Activated T-helper 1 cell treated with anti-CD3 and anti-CD28 coated beads, Interleukin-12 subunit alpha, Interleukin-12 subunit beta, Interleukin-2, Interleukin-4 antibody, amounts not matched to agents 30 ng/mL and 10 ng/mL and 1 ng/mL, durations not matched to agents 14 hours and 24 hours and 36 hours (primary cell): ENCODE data around the gene IMMP2L. TPM values are rescaled to one million over a fixed set of nuclear protein-coding genes. Genes with fewer than 3 reads are reported as not detected.
"Not testable (repeated sequence)": the region's sequence is repeated elsewhere in the genome, so short reads cannot be mapped to it uniquely, and the experiment has no call there.

Experiments used
- DNase-seq: peaks from one replicate; pipeline ENCODE4 v3.0.0; 2021; ENCODE audit warnings: low spot score
- H3K27ac Mint-ChIP-seq: one replicate; pipeline ENCODE4 v1.8.0; 2021; ENCODE audit warnings: mild to moderate bottlenecking, mixed read lengths
- H3K27me3 Mint-ChIP-seq: one replicate; pipeline ENCODE4 v1.8.0; 2022; ENCODE audit warnings: mild to moderate bottlenecking, moderate library complexity, mixed read lengths; ENCODE audit not compliant: insufficient read depth
- H3K36me3 Mint-ChIP-seq: one replicate; pipeline ENCODE4 v1.8.0; 2021; ENCODE audit warnings: low read depth, mixed read lengths
- H3K4me1 Mint-ChIP-seq: one replicate; pipeline ENCODE4 v1.8.0; 2021; ENCODE audit warnings: low read depth, mixed read lengths
- H3K4me3 Mint-ChIP-seq: one replicate; pipeline ENCODE4 v1.8.0; 2021; ENCODE audit warnings: mild to moderate bottlenecking, moderate library complexity, mixed read lengths
- H3K9me3 Mint-ChIP-seq: one replicate; pipeline ENCODE4 v1.8.0; 2021; ENCODE audit warnings: mixed read lengths
- intact Hi-C: fragments of 100-400 bp; cut with micrococcal nuclease; formaldehyde crosslinking; loops from one replicate; pipeline ENCODE4 v1.15.1; 2024
- total RNA-seq: library from RNA; stranded (reverse); gene quantifications from 2 replicates; pipeline ENCODE4 v1.2.3, GENCODE V29; 2022

IMMP2L gene
- total RNA-seq, 1 donor from 2014 or later = 11.3 TPM

DNA sequence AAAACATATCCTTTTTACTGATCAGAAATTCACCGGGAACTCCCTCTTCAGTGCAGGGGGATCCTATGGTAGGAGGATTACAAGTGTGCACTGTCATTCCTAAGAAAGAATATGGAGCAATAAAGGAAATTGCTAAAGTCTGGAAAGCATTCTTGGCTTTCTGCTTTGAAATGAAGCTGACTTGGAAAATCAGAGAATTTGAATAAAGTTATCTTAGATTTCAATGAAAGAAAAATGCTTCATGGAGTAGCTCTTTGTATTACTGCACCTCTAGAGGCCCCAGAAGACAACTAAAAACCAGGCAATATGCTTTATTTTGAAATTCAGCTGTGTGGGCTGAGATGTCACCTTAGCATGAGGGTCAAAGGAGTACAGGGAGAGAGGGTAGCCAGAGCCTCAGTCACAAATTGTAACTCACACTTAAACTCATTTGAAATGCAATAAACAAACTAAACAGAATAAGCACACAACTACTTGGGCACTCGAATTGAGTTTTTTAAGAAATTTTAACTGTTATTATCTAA, 102.5 kb downstream of the IMMP2L start:
- DNase-seq = no peak
- H3K4me1 Mint-ChIP-seq = no peaks in the 10 kb centered on the region
- intact Hi-C loops = no loop called here

DNA sequence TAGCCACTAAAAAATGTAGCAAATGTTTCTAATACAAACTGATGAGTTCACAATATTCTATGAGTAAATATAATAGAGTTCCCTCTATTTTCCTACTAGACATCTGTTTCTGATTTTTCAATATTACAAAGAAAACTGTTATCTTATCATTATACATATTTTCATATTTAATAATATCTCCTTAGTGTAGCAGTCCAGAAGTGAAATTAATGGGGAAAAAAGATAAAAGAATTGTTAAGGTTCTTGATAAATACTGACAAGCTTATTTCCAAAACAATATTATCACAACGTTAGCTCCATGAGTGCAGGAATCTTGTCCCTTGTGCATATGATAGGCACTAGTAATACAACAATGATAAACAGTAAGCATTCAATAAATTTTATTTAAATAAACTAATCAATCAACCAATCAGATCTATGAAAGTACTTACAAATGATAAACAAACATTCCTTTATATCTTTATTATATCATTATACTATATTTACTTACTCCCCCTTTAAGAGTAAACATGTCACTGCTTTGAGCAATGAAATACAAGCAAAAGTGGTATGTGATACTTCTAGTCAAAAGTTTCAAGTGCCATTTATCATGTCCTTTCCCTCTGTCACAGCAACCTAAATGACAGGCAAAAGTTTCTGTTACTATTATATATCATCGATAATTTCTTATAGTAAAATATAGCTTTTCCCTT, 103.1 kb downstream of the IMMP2L start:
- no peaks in the 10 kb centered on the region for H3K27me3 Mint-ChIP-seq
- DNase-seq = no peak
- intact Hi-C loops = no loop called here
- H3K4me1 Mint-ChIP-seq = no peaks in the 10 kb centered on the region
- no peak overlapping the region for H3K27ac Mint-ChIP-seq
- no peak overlapping the region for H3K4me3 Mint-ChIP-seq
- no peaks in the 10 kb centered on the region for H3K36me3 Mint-ChIP-seq
- no peaks in the 10 kb centered on the region for H3K9me3 Mint-ChIP-seq

More for the DNA sequence above, 102.5 kb downstream of the IMMP2L start:
- no peak overlapping the region for H3K27ac Mint-ChIP-seq
- no peaks in the 10 kb centered on the region for H3K36me3 Mint-ChIP-seq
- H3K4me3 Mint-ChIP-seq = no peak overlapping the region
- H3K9me3 Mint-ChIP-seq = no peaks in the 10 kb centered on the region
- no peaks in the 10 kb centered on the region for H3K27me3 Mint-ChIP-seq

DNA sequence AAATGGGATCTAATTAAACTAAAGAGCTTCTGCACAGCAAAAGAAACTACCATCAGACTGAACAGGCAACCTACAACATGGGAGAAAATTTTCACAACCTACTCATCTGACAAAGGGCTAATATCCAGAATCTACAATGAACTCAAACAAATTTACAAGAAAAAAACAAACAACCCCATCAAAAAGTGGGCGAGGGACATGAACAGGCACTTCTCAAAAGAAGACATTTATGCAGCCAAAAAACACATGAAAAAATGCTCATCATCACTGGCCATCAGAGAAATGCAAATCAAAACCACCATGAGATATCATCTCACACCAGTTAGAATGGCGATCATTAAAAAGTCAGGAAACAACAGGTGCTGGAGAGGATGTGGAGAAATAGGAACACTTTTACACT, 111.6 kb downstream of the IMMP2L start:
- not testable (repeated sequence) for H3K27ac Mint-ChIP-seq

GRCh38 chr7:111447502-111447901, 114.8 kb downstream of the IMMP2L start:
- H3K36me3 Mint-ChIP-seq, H3K4me3 Mint-ChIP-seq: not testable (repeated sequence)

More for the DNA sequence above, 111.6 kb downstream of the IMMP2L start:
- intact Hi-C loops, H3K27me3 Mint-ChIP-seq, H3K4me3 Mint-ChIP-seq, H3K36me3 Mint-ChIP-seq, H3K4me1 Mint-ChIP-seq, DNase-seq, H3K9me3 Mint-ChIP-seq: not testable (repeated sequence)

DNA sequence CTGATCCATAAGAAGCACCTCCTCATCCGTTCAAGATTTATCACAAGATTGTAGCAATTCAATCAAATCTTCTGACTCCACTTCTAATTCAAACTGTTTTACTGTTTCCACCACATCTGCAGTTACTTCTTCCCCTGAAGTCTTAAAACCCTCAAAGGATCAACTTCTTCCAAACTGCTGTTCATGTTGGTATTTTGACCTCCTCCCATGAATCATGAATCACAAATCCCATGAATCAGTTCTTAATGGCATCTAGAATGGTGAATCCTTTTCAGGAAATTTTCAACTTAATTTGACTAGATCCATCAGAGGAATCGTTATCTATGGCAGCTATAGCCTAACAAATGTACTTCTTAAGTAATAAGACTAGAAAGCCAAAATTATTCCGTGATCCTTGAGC, 122.3 kb downstream of the IMMP2L start:
- Mint-ChIP-seq H3K36me3 (no peaks in the 10 kb centered on the region), H3K9me3 (peaks cover 11% of the 10 kb centered on the region), H3K27ac (no peak overlapping the region), H3K4me1 (no peaks in the 10 kb centered on the region), H3K27me3 (no peaks in the 10 kb centered on the region), H3K4me3 (no peak overlapping the region)
- DNase-seq = no peak
- intact Hi-C loops = no loop called here

More at GRCh38 chr7:111447502-111447901, 114.8 kb downstream of the IMMP2L start:
- H3K4me1 Mint-ChIP-seq, H3K27me3 Mint-ChIP-seq, intact Hi-C loops, H3K9me3 Mint-ChIP-seq, H3K27ac Mint-ChIP-seq, DNase-seq: not testable (repeated sequence)

GRCh38 chr7:111438369-111439289, 123.7 kb downstream of the IMMP2L start:
- Mint-ChIP-seq H3K36me3 (no peaks in the 10 kb centered on the region), H3K4me3 (no peak overlapping the region), H3K9me3 (peaks cover 12% of the 10 kb centered on the region), H3K4me1 (no peaks in the 10 kb centered on the region), H3K27ac (no peak overlapping the region), H3K27me3 (no peaks in the 10 kb centered on the region)
- intact Hi-C loops = no loop called here
- no peak for DNase-seq

- Mint-ChIP-seq H3K36me3 (no peaks in the 10 kb centered on the region), H3K4me1 (no peaks in the 10 kb centered on the region), H3K4me3 (no peak overlapping the region), H3K9me3 (peaks cover 20% of the 10 kb centered on the region), H3K27ac (no peak overlapping the region), H3K27me3 (no peaks in the 10 kb centered on the region)
- intact Hi-C loops = no loop called here
- no peak for DNase-seq
Observed at GRCh38 chr7:111437736-111438135, 124.6 kb downstream of the IMMP2L start.

GRCh38 chr7:111436608-111437007, 125.7 kb downstream of the IMMP2L start:
- H3K27ac Mint-ChIP-seq = no peak overlapping the region
- no peaks in the 10 kb centered on the region for H3K36me3 Mint-ChIP-seq
- no peaks in the 10 kb centered on the region for H3K4me1 Mint-ChIP-seq
- intact Hi-C loops = no loop called here
- H3K9me3 Mint-ChIP-seq = peaks cover 25% of the 10 kb centered on the region
- no peak for DNase-seq
- no peak overlapping the region for H3K4me3 Mint-ChIP-seq
- no peaks in the 10 kb centered on the region for H3K27me3 Mint-ChIP-seq

DNA sequence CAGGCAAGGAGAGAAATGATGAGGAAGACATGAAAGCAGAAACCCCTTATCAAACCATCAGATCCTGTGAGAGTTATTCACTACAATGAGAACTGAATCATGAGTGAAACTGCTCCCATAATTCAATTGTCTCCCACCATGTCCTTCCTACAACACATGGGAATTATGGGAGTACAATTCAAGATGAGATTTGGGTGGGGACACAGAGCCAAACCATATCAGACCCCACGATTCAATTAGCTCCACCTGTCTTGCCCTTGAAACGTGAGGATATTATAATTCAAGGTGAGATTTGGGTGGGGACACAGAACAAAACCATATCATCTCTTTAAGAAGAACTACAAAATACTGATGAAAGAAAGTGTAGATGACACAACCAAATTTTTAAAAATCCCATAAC, 128.9 kb downstream of the IMMP2L start:
- Mint-ChIP-seq H3K27ac (no peak overlapping the region), H3K4me3 (no peak overlapping the region), H3K4me1 (no peaks in the 10 kb centered on the region), H3K9me3 (peaks cover 25% of the 10 kb centered on the region), H3K27me3 (no peaks in the 10 kb centered on the region), H3K36me3 (no peaks in the 10 kb centered on the region)
- no peak for DNase-seq
- intact Hi-C loops = no loop called here

DNA sequence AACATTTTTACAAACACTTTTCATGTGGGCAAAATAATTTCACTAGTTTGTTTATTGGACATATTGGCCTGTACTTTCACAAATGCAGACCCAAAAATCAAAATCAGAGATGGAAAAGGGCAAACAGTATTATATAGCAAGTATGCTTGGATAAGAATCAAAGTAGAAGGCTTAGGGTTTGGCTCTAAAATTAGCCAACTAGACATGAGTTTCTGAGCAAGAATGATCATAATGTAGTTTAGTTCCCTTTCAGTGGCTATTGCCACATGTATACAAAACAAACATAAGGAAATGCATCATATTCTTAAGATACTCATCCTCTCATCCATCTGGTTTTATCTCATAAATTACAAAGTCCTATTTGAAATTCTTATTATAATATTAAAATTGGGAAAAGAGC, 132.5 kb downstream of the IMMP2L start:
- Mint-ChIP-seq H3K36me3 (no peaks in the 10 kb centered on the region), H3K4me3 (no peak overlapping the region)
- intact Hi-C loops = no loop called here

DNA sequence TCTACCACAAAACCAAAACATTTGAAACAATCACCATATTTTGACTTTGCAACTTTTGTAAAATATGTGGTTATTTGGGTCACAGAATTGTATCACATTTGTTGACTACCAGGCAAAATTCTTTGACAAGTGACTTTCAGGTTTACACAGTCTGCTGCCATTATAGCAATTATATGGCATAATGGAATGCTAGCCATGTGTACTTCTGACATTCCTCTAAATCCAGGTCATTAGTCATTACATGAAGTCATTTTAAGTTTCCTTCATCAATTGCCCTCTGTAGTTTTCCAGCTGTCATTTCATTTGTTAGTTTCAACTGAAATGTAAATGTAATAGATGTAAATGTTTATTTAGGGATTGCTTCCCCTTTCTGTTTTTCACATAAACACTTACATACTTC, 137.5 kb downstream of the IMMP2L start:
- H3K4me3 Mint-ChIP-seq = no peak overlapping the region
- H3K27ac Mint-ChIP-seq = no peak overlapping the region
- intact Hi-C loops = no loop called here
- H3K4me1 Mint-ChIP-seq = no peaks in the 10 kb centered on the region
- no peaks in the 10 kb centered on the region for H3K36me3 Mint-ChIP-seq
- no peak for DNase-seq
- H3K9me3 Mint-ChIP-seq = peaks cover 9% of the 10 kb centered on the region
- H3K27me3 Mint-ChIP-seq = no peaks in the 10 kb centered on the region

More for the DNA sequence above, 132.5 kb downstream of the IMMP2L start:
- Mint-ChIP-seq H3K27ac (no peak overlapping the region), H3K27me3 (no peaks in the 10 kb centered on the region), H3K4me1 (no peaks in the 10 kb centered on the region), H3K9me3 (peaks cover 15% of the 10 kb centered on the region)
- no peak for DNase-seq

DNA sequence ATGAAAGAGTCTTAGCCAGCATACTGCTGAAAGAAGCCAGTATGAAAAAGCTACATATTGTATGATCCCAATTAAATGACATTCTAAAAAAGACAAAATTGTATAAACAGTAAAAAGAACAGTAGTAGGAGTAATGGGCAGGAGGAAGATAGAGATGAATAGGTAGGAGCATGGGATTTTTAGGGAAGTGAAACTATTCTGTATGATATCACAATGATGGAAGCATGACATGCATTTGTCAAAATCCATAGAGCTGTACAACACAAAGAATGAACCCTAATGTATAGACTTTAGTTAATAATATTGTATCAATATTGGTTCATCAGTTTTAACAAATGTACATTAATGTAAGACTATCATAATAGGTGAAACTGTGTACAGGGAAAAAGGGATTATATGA, 147.9 kb downstream of the IMMP2L start:
- no peak for DNase-seq
- no peaks in the 10 kb centered on the region for H3K36me3 Mint-ChIP-seq
- no peaks in the 10 kb centered on the region for H3K9me3 Mint-ChIP-seq
- H3K4me3 Mint-ChIP-seq = no peak overlapping the region
- no peak overlapping the region for H3K27ac Mint-ChIP-seq
- H3K4me1 Mint-ChIP-seq = no peaks in the 10 kb centered on the region
- intact Hi-C loops = no loop called here
- no peaks in the 10 kb centered on the region for H3K27me3 Mint-ChIP-seq

DNA sequence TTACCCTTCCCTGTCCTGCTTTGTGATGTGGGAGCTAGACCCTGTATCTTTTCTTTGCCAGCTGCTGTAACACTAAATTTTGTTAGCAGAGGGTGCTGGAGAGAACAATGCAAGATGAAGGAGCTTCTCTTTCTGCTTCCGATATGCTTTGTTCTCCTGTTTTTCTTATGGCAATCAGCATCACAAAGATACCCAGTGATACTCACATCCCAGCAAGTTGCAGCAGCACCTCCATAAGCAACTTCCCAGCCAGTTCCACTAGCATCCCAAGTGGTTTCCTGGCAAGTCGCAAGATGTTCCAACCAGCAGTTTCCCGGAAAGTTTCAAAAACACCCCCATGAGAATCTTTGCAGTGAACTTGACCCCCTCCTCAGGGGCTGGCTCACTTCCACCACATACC, 148.6 kb downstream of the IMMP2L start:
- intact Hi-C loops = no loop called here
- H3K36me3 Mint-ChIP-seq = no peaks in the 10 kb centered on the region
- H3K27ac Mint-ChIP-seq = no peak overlapping the region
- H3K4me1 Mint-ChIP-seq = no peaks in the 10 kb centered on the region
- H3K27me3 Mint-ChIP-seq = no peaks in the 10 kb centered on the region
- DNase-seq = no peak
- H3K4me3 Mint-ChIP-seq = no peak overlapping the region
- no peaks in the 10 kb centered on the region for H3K9me3 Mint-ChIP-seq
